Ishikawa (cell line): Measurements from ENCODE around the gene FXN.

ENCODE experiments used
- CEBPB ChIP-seq: IDR thresholded peaks from 2 replicates; pipeline ENCODE4 v1.6.1; 2012
- EGR1 ChIP-seq: IDR thresholded peaks from 2 replicates; pipeline ENCODE4 v1.6.1; 2012
- EP300 ChIP-seq: IDR thresholded peaks from 2 replicates; pipeline ENCODE4 v1.6.1; 2012; ENCODE audit warnings: borderline replicate concordance
- TAF1 ChIP-seq: IDR thresholded peaks from 2 replicates; pipeline ENCODE4 v1.6.1; 2012; ENCODE audit warnings: low read depth, mild to moderate bottlenecking
- YY1 ChIP-seq: IDR thresholded peaks from 2 replicates; pipeline ENCODE4 v1.6.1; 2012; ENCODE audit warnings: low read depth
- TF ChIP-seq, protein P1 (sequence below): IDR thresholded peaks from 2 replicates; pipeline ENCODE4 v1.6.1; 2012; ENCODE audit warnings: low read depth, mild to moderate bottlenecking
- TF ChIP-seq, protein P2 (sequence below): IDR thresholded peaks from 2 replicates; pipeline ENCODE4 v1.6.1; 2012

GRCh38 chr9:69104830-69105527 is 69.4 kb downstream of the FXN start:
- TF ChIP-seq, protein P1, sequence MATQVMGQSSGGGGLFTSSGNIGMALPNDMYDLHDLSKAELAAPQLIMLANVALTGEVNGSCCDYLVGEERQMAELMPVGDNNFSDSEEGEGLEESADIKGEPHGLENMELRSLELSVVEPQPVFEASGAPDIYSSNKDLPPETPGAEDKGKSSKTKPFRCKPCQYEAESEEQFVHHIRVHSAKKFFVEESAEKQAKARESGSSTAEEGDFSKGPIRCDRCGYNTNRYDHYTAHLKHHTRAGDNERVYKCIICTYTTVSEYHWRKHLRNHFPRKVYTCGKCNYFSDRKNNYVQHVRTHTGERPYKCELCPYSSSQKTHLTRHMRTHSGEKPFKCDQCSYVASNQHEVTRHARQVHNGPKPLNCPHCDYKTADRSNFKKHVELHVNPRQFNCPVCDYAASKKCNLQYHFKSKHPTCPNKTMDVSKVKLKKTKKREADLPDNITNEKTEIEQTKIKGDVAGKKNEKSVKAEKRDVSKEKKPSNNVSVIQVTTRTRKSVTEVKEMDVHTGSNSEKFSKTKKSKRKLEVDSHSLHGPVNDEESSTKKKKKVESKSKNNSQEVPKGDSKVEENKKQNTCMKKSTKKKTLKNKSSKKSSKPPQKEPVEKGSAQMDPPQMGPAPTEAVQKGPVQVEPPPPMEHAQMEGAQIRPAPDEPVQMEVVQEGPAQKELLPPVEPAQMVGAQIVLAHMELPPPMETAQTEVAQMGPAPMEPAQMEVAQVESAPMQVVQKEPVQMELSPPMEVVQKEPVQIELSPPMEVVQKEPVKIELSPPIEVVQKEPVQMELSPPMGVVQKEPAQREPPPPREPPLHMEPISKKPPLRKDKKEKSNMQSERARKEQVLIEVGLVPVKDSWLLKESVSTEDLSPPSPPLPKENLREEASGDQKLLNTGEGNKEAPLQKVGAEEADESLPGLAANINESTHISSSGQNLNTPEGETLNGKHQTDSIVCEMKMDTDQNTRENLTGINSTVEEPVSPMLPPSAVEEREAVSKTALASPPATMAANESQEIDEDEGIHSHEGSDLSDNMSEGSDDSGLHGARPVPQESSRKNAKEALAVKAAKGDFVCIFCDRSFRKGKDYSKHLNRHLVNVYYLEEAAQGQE: no peak
- no peak for TF ChIP-seq CEBPB
- TF ChIP-seq, protein P2, sequence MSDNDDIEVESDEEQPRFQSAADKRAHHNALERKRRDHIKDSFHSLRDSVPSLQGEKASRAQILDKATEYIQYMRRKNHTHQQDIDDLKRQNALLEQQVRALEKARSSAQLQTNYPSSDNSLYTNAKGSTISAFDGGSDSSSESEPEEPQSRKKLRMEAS: no peak
- TF ChIP-seq EP300: no peak
- TF ChIP-seq EGR1: no peak
- TF ChIP-seq TAF1: no peak
- TF ChIP-seq YY1: no peak
